Measurements from ENCODE around the gene LYRM4.

Gene LYRM4

DNA sequence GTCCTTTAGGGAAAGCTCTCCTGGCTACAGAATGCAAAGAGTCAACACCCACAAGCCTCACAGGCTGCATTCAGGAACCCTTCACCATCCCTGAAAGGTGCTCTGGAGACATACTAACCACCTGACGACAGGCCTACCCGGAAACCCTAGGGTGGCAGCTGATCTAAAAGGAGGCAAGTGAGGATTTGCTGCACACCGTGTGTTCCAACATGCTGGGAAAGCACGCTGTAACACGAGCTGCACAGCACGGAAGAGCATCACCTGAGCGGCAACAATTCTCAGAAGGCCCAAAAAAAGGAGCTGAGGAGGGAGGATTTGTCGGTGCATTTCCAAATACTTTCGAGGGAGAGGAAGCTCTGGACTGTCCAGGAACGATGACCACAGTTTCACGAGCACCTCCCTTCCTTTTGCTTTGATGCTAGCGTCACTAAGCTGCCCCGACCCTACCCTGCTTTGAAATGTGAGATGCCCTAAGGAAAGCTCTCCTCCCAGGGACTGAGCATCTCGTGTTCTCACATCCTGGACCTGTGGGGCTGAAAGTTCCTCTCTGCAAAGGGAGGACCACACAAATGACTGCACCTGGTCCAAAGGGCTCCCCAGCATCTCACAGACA is 88.6 kb downstream of the LYRM4 start:
- no peak for DNase-seq

- no peak for DNase-seq
Observed at GRCh38 chr6:5167501-5167900, 93.2 kb downstream of the LYRM4 start.

DNA sequence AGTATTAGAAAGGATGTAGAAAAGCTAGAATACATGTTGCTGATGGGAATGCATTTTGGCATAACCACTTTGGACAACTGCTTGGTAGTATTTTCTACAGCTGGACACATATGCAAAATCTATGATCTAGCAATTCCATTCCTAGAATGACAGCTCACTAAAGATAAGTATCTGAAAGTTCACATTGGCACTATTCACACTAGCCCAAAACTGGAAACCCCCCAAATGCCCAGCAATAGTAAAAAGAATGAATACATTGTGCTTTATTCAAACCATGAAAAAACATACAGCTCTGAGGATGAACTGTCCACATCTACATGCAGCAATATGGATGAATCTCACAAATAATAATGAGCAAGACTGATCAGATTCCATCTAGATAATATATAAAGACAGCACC is 96.7 kb downstream of the LYRM4 start:
- no peak for DNase-seq

GRCh38 chr6:5163247-5163646 is 97.5 kb downstream of the LYRM4 start:
- no peak for DNase-seq

GRCh38 chr6:5162355-5162754 is 98.4 kb downstream of the LYRM4 start:
- DNase-seq, result no peak

GRCh38 chr6:5160206-5160605 is 100.5 kb downstream of the LYRM4 start:
- no peak for DNase-seq

- DNase-seq, result no peak
Observed at GRCh38 chr6:5159162-5159561, 101.6 kb downstream of the LYRM4 start.

DNA sequence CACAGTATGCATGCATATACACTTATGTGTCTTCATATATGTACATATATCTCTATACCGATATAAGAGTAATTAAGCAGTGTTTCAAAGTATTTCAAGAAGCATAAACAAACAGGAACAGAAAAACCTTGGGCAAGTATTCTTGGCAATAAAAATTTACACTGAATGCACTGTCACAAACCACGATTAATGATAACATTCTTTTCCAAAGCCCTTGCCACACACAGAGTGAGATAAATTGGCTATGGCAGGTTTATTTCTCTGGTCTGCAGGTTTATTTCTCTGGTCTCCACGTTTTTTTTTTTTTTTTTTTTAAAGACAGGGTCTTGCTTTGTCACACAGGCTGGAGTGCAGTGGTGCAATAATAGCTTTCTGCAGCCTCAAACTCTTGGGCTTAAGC is 102.6 kb downstream of the LYRM4 start:
- no peak for DNase-seq

- DNase-seq, result no peak
Observed at GRCh38 chr6:5157621-5158138, 103.1 kb downstream of the LYRM4 start.

DNA sequence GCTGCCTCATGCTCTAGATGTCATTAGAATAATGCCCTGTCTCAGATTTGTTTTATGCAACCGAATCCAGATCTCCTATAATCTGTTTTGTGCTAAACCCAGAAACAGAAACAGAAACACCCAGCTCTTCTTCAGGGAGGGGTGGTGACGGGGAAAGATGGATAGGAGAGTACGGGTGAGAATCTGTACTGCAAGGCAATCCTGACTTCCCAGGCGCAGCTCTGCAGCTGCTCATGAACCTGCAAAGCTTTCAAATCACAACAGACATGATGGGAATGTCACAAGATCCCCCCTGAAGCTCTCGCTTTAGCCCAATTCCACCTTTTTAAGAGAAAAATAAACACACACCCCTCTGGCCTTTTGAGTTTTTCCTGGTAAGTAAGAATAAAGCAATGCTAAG is 104.1 kb downstream of the LYRM4 start:
- no peak for DNase-seq

- DNase-seq, result no peak
Observed at GRCh38 chr6:5155906-5156305, 104.8 kb downstream of the LYRM4 start.

GRCh38 chr6:5153186-5153585 is 107.6 kb downstream of the LYRM4 start:
- DNase-seq, result no peak

GRCh38 chr6:5152460-5152859 is 108.3 kb downstream of the LYRM4 start:
- DNase-seq, result no peak

- DNase-seq, result no peak
Observed at GRCh38 chr6:5151955-5152401, 108.8 kb downstream of the LYRM4 start.

GRCh38 chr6:5151360-5151954 is 109.3 kb downstream of the LYRM4 start:
- no peak for DNase-seq

- DNase-seq, result no peak
Observed at GRCh38 chr6:5150551-5151075, 110.1 kb downstream of the LYRM4 start.

GRCh38 chr6:5149891-5150290 is 110.9 kb downstream of the LYRM4 start:
- DNase-seq, result no peak

- no peak for DNase-seq
Observed at GRCh38 chr6:5149159-5149704, 111.5 kb downstream of the LYRM4 start.

DNA sequence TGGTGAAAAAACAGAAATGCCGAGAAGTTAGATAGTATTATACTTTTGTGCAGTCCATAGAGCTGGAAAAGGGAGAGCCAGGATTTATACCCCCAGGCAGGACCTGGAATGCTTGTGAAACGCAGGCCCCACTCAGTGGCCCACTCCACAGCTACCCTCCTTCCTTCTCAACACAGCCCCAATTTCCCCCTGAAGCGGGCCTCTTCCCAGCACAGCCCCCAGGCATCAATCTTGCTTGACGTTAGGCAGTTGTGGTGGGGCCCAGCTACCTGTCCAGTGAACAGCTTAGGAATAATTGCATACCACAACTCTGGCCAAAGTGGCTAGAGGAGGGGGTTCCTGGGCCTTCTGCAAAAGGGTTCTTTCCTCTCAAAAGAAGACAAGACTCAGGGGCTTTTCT is 114.4 kb downstream of the LYRM4 start:
- DNase-seq, result no peak

DNA sequence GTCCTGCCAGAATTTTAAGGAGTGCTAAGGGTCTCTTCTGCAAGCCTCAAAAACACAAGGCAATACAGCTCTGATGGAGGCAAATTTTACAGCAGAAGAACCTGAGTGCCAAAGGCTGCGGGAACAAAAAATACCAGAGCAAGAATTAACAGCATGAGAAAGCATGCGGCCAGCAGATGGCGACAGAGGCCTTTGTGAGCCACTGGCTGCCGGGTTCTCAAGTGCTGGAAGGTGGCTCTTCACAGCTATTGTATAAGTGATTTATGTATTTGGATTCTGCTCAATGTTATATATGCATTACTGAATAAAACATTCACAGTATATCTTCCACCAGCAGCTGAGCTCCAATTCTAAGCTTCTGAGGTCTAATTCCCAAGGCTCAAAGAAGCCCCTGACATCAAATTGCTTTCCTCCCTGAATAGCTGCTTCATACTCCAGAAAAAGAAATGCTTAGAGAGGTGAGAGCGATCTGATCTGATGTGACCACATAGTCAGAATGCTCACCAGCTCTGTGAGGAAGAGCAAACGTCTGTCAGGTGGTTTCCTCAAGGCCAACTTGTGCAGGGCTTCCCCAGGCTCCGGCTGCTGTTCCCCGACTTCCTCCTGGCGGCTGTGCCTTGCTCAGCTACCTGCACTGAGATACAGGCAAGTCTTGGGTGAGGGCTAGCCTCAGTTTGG is 117.0 kb downstream of the LYRM4 start:
- DNase-seq, result peak; percentile 81 to 87

GRCh38 chr6:5142915-5143314 is 117.8 kb downstream of the LYRM4 start:
- no peak for DNase-seq

- DNase-seq, result no peak
Observed at GRCh38 chr6:5142131-5142530, 118.6 kb downstream of the LYRM4 start.

DNA sequence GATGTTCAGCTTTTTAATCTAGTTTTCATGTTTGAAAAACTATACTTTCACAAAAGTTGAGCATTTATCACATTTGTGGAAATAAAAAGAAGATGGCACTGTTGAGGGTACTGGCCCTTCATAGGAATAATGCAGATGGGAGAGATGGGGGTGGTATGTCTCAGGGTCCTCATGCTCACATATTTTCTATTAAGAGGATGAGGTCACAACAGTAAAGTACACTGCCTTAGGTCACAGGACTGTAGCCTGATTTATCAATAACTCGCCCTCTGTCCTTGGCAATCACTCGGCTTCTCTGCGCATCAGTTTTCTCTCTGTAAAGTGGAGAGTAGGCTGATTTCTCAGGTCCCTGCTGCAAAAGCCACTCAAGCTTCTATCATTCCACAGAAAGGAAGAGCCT is 119.7 kb downstream of the LYRM4 start:
- no peak for DNase-seq

All from activated CD4-positive, alpha-beta T cell treated with anti-CD3 and anti-CD28 coated beads, Interleukin-2, amount 50 U/mL, for 4 hours (primary cell).